Keratinocyte (primary cell): ENCODE measurements around the gene ZBTB20. TPM values are rescaled to one million over a fixed set of nuclear protein-coding genes. Genes with fewer than 3 reads are reported as not detected.

ENCODE experiments used
- DNase-seq: peaks from one replicate; pipeline ENCODE4 v3.0.0-alpha.2; 2011; ENCODE audit warnings: low read depth, missing footprints, low spot score
- FAIRE-seq: peaks from 2 replicates; lab custom pipeline; 2011; peaks lifted over from hg19 to GRCh38; lab: Jason Lieb, UNC
- H2AFZ ChIP-seq: 2 replicates; pipeline ENCODE4 v1.6.0; 2012; ENCODE audit warnings: low read length, control low read depth, inconsistent platforms; ENCODE audit not compliant: control insufficient read depth
- H3K27ac ChIP-seq: 2 replicates; pipeline ENCODE4 v1.5.1; 2011; ENCODE audit warnings: low read length; ENCODE audit not compliant: control insufficient read depth, insufficient read depth
- H3K27me3 ChIP-seq: 3 replicates; pipeline ENCODE4 v1.6.0; 2011; ENCODE audit warnings: low read length; ENCODE audit not compliant: control insufficient read depth, insufficient read depth; ENCODE audit errors: extremely low read depth
- H3K36me3 ChIP-seq, 2 experiments: 2 replicates in 1 of 2; 3 replicates in 1 of 2; pipeline ENCODE4 v1.5.1; 2011; ENCODE audit warnings: low read length in 2 of 2, mild to moderate bottlenecking in 1 of 2; ENCODE audit not compliant: control insufficient read depth in 2 of 2, insufficient read depth in 2 of 2; ENCODE audit errors: extremely low read depth in 1 of 2
- H3K4me1 ChIP-seq: 3 replicates; pipeline ENCODE4 v1.5.1; 2011; ENCODE audit warnings: low read length; ENCODE audit not compliant: control insufficient read depth, insufficient read depth; ENCODE audit errors: extremely low read depth
- H3K4me2 ChIP-seq: 3 replicates; pipeline ENCODE4 v1.6.0; 2011; ENCODE audit warnings: low read depth, low read length; ENCODE audit not compliant: control insufficient read depth, insufficient read depth; ENCODE audit errors: extremely low read depth
- H3K4me3 ChIP-seq, 3 experiments: fragments of 200-600 bp in 1 of 3; sonication (generic) in 1 of 3; 2 replicates in 2 of 3; 3 replicates in 1 of 3; pipeline ENCODE4 v1.5.1; 2011 to 2016; ENCODE audit warnings: low read length in 3 of 3, mild to moderate bottlenecking in 3 of 3, control low read depth in 2 of 3, inconsistent platforms in 1 of 3, low read depth in 1 of 3, mixed read lengths in 1 of 3, mixed run types in 1 of 3, moderate library complexity in 1 of 3; ENCODE audit not compliant: control insufficient read depth in 2 of 3, insufficient read depth in 2 of 3; ENCODE audit errors: extremely low read depth in 1 of 3
- H3K79me2 ChIP-seq: 2 replicates; pipeline ENCODE4 v1.6.0; 2012; ENCODE audit warnings: low read length; ENCODE audit not compliant: control insufficient read depth, insufficient read depth
- H3K9ac ChIP-seq: 3 replicates; pipeline ENCODE4 v1.6.0; 2011; ENCODE audit warnings: low read length; ENCODE audit not compliant: control insufficient read depth, insufficient read depth; ENCODE audit errors: extremely low read depth
- H3K9me1 ChIP-seq: 3 replicates; pipeline ENCODE4 v1.6.0; 2011; ENCODE audit warnings: low read length; ENCODE audit not compliant: control insufficient read depth, insufficient read depth; ENCODE audit errors: extremely low read depth
- H3K9me3 ChIP-seq: 2 replicates; pipeline ENCODE4 v1.5.1; 2012; ENCODE audit warnings: low read depth, low read length; ENCODE audit not compliant: control insufficient read depth
- H4K20me1 ChIP-seq: 3 replicates; pipeline ENCODE4 v1.6.0; 2011; ENCODE audit warnings: low read length; ENCODE audit not compliant: control insufficient read depth, insufficient read depth; ENCODE audit errors: extremely low read depth
- EZH2 ChIP-seq: IDR thresholded peaks from one replicate; pipeline ENCODE4 v1.6.1; 2012; ENCODE audit warnings: inconsistent platforms, mild to moderate bottlenecking, low read length, moderate library complexity
- dilution Hi-C: fragments of 300-500 bp; cut with MboI; formaldehyde crosslinking; loops from one replicate; pipeline ENCODE4 v1.7.0; 2020; ENCODE audit warnings: low sequenced_read_pairs; ENCODE audit not compliant: extremely low pct_ligation_motif_present
- polyA plus RNA-seq, 5 experiments: library from polyadenylated mRNA; depleted of rRNA in 3 of 5; stranded (reverse) in 3 of 5; stranded (forward) in 1 of 5; unstranded in 1 of 5; fragments of >200 nt; gene quantifications; 1 replicate in 1 of 5; 2 replicates in 3 of 5; 3 replicates in 1 of 5; pipeline versions ENCODE4 v1.2.1 to v1.2.3, GENCODE V29; 2011 to 2012; ENCODE audit warnings: missing spikeins in 2 of 5, low read depth in 1 of 5, low replicate concordance in 1 of 5
- TF ChIP-seq, protein P1 (sequence below), 3 experiments: IDR thresholded peaks in 1 of 3; conservative IDR thresholded peaks in 1 of 3; optimal IDR thresholded peaks in 1 of 3; 2 replicates in 2 of 3; 3 replicates in 1 of 3; pipeline versions ENCODE3 to v1.5.1; 2011; ENCODE audit warnings: low read length in 3 of 3, mild to moderate bottlenecking in 3 of 3, moderate library complexity in 2 of 3, control low read depth in 1 of 3, inconsistent platforms in 1 of 3; ENCODE audit not compliant: insufficient read depth in 2 of 3; ENCODE audit errors: extremely low read depth in 1 of 3

ZBTB20 gene
- polyA plus RNA-seq, 1 donor (not counting 4 experiments of a cell fraction or from before 2014, with no cell fraction given): 0.52 TPM

DNA sequence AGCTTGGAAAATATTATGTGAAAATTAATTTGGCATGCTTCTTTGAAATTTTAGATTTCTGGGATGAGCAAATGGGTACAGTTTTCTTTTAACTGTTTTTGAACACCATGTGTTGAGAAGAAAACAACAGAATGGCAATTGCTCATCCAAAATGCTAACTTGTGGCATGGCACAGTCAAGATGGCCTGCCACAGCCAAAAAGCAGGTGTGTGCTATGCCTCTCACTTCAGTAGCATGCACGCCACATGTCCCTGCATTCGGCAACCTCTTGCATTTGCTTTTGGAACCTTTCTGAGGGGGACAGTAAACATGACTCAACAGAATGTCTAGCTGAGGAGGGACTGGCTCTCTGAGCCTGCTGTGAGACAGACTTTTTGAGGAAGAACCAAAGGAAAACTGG lies 714.8 kb downstream of the ZBTB20 start:
- Histone ChIP-seq H3K4me3 (no peak overlapping the region), H3K36me3 (no peaks in the 10 kb centered on the region), H4K20me1 (no peaks in the 10 kb centered on the region), H3K27ac (no peak overlapping the region), H3K9me3 (no peaks in the 10 kb centered on the region), H3K79me2 (no peaks in the 10 kb centered on the region), H3K4me1 (no peaks in the 10 kb centered on the region), H3K4me2 (no peak overlapping the region), H3K9ac (no peak overlapping the region), H2AFZ (no peak overlapping the region), H3K9me1 (no peaks in the 10 kb centered on the region), H3K27me3 (no peaks in the 10 kb centered on the region)
- FAIRE-seq (no peak), DNase-seq (no peak)
- TF ChIP-seq, protein P1, sequence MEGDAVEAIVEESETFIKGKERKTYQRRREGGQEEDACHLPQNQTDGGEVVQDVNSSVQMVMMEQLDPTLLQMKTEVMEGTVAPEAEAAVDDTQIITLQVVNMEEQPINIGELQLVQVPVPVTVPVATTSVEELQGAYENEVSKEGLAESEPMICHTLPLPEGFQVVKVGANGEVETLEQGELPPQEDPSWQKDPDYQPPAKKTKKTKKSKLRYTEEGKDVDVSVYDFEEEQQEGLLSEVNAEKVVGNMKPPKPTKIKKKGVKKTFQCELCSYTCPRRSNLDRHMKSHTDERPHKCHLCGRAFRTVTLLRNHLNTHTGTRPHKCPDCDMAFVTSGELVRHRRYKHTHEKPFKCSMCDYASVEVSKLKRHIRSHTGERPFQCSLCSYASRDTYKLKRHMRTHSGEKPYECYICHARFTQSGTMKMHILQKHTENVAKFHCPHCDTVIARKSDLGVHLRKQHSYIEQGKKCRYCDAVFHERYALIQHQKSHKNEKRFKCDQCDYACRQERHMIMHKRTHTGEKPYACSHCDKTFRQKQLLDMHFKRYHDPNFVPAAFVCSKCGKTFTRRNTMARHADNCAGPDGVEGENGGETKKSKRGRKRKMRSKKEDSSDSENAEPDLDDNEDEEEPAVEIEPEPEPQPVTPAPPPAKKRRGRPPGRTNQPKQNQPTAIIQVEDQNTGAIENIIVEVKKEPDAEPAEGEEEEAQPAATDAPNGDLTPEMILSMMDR (optimal IDR thresholded peaks at IDR 0.05 in 1 of 3, IDR thresholded peaks at IDR 0.05 in 1 of 3, conservative IDR thresholded peaks at IDR 0.05 in 1 of 3; ENCODE audit: extremely low read depth in 1 of 3, insufficient read depth in 2 of 3, low read length in 3 of 3): no peak
- TF ChIP-seq EZH2: no peak
- dilution Hi-C loops: no loop called here

DNA sequence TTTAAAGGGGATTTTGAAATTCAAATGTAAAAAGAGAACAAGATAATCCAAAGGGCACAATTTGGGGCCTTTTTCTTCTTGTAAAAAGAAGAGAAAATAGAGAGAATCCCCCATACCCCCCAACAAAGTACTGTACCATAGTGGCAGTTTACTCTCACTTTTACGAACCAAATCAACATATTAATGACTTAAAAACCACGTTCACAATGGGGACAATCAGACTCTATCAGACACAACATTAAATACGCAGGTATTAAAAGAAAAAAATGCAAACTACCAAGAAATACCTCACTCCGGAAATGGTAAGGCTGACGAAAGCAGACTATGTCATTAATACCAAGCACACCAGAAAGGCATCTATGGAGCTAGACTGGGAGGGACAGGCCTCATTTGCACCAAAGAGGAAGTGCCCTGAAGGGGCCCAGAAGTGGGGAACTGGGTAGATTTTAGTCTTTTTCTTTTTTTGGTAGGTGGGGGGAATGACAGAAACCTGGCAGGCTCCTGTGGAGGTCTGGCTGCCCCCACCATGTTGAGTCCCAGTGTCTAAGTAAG lies 719.0 kb downstream of the ZBTB20 start:
- TF ChIP-seq EZH2: no peak
- TF ChIP-seq, protein P1 (optimal IDR thresholded peaks at IDR 0.05 in 1 of 3, IDR thresholded peaks at IDR 0.05 in 1 of 3, conservative IDR thresholded peaks at IDR 0.05 in 1 of 3; ENCODE audit: extremely low read depth in 1 of 3, insufficient read depth in 2 of 3, low read length in 3 of 3): no peak
- FAIRE-seq (no peak), DNase-seq (no peak)
- Histone ChIP-seq H4K20me1 (no peaks in the 10 kb centered on the region), H3K27me3 (no peaks in the 10 kb centered on the region), H3K9ac (no peak overlapping the region), H3K9me3 (no peaks in the 10 kb centered on the region), H3K36me3 (no peaks in the 10 kb centered on the region), H3K4me2 (no peak overlapping the region), H2AFZ (no peak overlapping the region), H3K4me3 (no peak overlapping the region), H3K4me1 (no peaks in the 10 kb centered on the region), H3K9me1 (no peaks in the 10 kb centered on the region), H3K27ac (no peak overlapping the region), H3K79me2 (no peaks in the 10 kb centered on the region)
- dilution Hi-C loops: no loop called here
